Effector CD4-positive, alpha-beta T cell (primary cell): Measurements from ENCODE around the gene HOXA6.

Experiments
- DNase-seq: peaks from one replicate; pipeline ENCODE4 v3.0.0-alpha.2; 2020

The HOXA6 gene

GRCh38 chr7:27160546-27161213 lies 13.1 kb upstream of the HOXA6 start:
- DNase-seq: peak; percentile 82

GRCh38 chr7:27160145-27160545 lies 12.6 kb upstream of the HOXA6 start:
- DNase-seq: no peak

DNA sequence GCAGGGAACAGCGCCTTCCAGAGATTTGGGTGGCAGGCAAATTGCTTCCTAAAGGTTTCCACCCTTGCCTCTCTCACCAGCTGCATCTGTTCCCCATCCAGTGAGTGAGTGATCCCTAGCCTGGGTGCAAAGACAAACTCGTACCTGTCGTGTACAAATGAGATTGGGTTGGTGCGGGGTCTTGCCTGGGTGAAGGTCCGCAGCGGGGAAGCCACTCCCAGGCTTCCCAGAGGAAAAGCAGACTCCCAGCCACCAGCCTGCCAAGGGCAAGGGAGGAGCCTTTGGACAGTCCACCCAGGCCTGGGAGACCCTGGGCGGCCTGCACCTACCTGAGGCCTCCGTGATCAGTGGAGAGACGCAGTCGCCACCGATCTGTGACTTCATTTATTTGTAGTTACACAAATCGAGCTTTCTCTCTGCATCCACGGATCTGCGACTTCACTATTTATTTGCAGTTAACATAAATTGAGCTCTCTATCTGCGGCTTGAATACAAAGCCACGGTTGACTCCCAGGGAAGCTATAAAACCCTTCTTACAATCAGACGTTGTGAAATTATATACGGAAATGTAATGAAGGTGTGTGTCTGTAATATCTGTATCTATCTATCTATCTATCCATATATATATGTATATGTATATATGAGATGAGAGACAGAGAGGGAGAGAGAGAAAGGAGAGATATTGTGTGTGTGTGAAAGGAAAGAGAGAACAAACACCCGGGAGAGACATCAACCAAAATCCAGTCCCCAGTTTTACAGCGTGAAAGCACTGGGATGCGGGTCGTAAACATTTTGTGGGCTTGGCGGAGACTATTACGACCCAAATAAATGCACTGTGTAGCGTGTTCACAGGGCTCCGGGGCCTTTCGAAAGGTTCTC lies 11.9 kb upstream of the HOXA6 start:
- DNase-seq: no peak

- DNase-seq: no peak
Measured at GRCh38 chr7:27158436-27159265, 11.1 kb upstream of the HOXA6 start.

GRCh38 chr7:27157702-27158431 lies 10.3 kb upstream of the HOXA6 start:
- no peak for DNase-seq

- DNase-seq: no peak
Measured at GRCh38 chr7:27156916-27157701, 9.5 kb upstream of the HOXA6 start.

DNA sequence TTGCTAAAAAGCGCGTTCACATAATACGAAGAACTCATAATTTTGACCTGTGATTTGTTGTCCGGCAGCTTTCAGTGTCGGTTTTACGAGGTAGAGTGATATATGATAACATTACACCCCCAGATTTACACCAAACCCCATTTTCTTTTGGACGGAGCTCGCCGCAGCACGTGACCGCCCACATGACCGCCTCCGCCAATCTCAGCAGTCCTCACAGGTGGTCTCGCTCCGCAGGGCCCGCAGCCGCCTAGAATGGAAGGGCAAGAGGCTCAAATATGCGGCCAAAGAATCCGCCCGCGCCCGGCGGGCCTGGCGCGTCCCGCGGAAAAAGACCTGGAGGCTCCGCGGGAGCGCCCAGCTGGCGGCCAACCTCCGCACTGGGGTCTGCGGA lies 8.9 kb upstream of the HOXA6 start, which contains the start of gene HOXA7:
TSS of gene HOXA7 (minus strand) at position 168 of the 391 bp plus-strand sequence. CDS start at position 38, 130 bp downstream.
- DNase-seq: no peak

GRCh38 chr7:27155816-27156507 lies 8.4 kb upstream of the HOXA6 start:
- no peak for DNase-seq

DNA sequence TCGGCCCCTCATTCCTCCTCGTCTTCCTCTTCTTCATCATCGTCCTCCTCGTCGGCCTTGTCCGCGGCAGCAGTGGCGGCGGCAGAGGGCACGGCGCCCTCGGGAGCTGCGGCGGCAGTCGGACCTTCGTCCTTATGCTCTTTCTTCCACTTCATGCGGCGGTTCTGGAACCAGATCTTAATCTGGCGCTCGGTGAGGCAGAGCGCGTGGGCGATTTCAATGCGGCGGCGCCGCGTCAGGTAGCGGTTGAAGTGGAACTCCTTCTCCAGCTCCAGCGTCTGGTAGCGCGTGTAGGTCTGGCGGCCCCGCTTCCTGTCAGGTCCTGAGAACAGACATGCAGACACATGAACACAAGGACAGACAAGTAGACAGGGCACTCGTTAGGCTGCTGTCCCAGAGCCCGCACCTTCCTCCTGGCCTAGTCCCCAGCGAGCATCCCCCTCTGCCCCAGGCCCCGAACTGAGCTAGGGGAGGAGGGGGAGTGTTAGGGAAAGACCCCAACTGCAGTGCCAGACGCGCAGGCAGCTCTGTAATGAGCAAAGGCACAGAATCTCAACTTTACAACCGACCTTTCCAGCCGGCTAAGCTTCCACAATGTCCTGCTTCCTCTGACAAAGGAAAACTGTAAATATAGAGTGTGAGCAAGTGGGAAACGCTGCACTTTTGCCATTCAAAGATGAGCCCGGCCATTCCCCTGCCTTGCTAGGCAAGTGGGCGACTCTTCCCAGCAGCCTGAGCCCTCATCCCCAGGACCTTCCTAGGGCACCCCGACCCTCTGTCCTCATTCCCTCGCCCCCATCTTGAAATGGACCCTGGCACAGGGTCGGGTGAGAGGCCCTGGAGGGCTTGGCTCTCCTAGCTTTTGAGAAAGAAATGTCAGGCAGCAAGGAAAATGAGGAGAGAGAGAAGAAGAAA lies 7.6 kb upstream of the HOXA6 start:
- DNase-seq: no peak

DNA sequence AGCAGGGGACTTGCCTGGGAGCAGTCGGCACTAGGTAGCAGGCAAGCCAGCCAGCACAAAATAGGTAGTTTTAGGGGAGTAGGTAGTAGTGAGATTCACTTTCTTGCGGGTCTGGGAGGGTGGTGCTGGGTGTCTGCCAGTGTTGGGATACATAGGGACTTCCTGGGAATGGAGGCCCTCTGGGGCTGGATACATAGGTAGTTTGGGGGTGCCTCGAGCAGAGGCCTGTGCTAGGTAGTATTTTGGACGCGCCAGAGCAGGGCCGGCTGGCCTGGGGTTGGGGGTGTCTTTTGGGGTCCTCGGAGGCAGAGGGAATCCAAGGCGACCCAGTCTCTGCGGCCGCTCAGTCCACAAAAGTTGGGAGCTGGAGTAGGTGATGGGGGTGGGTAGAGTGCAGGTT lies 6.8 kb upstream of the HOXA6 start:
- DNase-seq: no peak

DNA sequence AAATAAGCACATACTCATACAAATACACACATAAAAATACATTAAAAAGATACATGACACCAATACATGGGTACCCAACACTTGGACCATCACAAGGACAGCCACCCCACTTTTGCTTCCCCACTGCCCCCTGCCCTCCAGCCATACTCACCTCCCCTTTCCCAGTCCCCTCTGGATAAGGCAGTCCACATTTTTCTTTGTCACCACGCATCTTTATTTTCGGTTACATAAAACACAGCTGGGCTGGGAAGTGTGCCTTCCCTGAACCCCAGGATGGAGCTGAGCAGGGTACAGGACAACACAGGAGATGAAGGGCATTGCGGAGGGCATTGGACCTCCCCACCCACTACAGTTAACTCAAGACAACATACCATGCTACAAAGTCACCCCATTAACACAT lies 6.0 kb upstream of the HOXA6 start:
- no peak for DNase-seq

GRCh38 chr7:27152816-27153442 lies 5.4 kb upstream of the HOXA6 start:
- no peak for DNase-seq

DNA sequence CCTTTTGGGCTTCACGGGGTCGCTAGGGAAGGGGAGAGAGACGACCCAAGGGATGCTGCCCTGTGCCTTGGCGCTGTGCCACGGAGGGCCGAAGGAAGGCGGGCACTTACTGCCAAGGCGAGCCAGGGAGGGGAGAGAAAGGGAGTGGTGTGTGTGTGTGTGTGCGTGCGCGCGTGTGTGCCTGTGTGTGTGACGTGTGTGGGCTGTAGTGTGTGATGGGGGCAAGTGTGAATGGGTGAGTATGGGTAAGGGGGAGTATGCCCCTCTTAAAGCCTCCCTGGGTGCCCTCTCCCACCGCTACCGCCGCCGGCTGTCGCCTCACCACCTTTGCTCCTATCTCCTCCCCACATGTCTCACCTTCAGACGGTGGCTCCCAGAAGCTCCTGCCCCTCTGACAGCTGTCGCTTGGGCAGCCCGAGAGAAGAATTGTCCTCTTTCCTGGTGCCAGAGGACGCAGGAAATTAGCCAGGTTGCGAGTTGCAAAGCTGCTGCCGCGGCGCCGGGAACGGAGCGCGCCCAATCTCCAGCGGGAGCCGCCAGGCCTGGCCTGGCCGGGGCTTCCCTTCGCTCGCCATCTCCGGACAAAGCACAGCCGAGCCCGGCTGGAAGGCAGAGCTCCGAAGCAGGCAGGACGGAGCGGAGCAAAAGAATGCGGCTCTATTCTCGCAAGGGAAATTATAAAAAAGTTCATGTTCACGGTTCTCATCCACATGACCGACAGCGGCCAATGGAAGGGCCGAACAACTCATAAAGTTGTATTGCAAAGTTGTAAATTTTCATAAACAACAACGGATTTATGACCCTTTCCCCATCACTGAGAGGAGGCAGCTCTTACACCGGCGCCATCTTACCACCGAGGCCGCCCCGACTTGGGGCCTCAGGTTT lies 4.6 kb upstream of the HOXA6 start, which contains the start of gene HOXA3:
TSS of gene HOXA3 (minus strand) at position 653 of the 885 bp plus-strand sequence. CDS start 41,943 bp downstream, outside the sequence.
- DNase-seq: no peak

DNA sequence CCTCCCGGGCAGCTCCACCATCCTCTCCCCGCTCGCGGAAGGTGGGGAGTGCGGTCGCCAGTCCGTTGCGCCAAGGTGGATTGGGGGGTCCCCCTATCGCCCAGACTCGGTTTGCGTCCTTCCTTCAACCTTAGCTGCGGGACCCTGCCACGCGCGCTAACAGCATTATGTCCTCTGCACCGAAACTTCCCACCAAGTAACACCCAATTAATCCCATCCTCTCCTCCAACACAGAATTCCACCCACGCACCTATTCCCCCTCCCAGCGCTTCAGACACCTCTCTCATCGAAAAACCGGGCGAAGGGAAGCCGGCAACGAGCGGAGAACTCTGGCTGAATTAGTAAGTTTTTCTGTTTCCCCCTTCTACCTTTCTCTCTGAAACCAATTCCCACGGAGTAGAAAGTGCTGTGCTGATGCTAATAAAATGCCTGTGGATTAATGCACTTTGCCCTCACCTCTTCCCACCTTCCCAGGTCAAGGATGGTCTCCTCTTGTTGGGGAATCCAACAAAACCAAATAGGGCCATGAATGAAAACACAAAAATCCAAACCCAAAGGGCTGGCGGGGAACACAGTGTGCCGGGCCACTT lies 3.9 kb upstream of the HOXA6 start:
- DNase-seq: no peak

DNA sequence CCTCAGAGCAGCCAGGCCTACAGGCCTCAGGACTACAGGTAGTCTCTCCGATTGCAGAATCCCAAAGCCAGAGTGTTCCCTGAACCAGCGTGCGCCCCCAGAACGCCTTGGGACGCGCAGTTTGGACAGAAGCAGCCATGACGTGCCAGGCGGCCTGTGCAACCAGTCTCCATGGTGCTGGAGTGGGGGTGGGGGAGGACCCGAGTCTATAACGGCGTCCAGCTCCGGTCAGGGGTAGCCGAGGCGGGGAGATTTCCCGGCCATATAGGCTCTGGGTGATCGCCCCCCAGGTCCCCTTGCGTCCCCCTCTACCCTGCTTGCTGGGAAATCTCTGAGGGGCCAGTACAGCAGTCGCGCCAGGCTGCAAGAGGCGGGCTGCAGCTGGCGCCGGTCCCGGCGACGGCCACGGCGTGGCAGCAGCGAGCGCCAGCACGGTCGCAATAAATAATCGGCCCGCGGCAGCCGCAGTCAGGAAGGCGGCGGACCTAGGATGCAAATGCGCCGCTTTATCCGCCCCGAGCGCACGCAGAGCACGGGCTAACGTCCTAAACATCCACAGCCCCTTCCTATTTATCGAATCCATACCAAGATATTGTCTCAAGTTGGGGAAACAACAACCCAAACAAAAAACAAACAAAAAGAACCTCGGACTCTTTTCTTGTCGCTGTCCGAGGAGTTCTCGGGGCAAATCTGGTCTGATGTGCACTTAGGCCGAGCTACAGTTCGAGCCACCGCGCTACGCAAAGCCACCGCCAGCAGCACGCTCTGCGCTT lies 3.2 kb upstream of the HOXA6 start:
- DNase-seq: peak; percentile 52

DNA sequence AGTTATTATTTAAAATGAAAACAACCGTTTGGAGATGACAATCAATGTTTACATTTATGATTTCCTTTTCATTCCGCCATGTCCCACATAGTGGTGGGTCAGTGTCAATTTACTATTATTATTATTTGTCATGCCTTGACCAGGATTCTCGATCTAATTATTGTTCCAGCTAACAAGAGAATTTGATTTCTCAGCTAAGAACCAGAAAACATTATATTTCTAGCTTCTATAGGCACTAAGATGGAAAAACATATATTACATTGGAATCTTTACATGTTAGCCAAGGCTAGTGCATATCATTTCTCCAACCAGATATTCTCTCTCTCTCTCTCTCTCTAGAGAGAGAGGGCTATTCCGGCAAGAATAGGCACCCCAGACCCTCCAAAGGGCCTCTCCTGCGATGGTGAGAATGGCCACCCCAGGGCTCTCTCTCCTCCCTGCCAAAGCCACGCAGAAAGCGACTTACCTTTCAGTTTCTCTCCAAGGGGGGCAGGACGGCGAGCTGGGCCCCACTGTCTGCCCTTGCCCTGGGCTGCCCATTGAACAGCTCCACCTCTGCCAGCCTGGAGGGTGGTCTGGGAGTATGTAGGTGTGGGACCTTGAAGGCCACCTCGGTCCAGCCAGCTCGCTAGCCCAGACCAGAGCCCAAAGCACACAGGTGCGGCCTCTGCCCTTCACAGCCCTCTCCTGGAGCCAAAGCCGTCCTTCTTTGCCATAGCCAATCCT lies 2.4 kb upstream of the HOXA6 start:
- DNase-seq: no peak
